CD4-positive, alpha-beta T cell (primary cell): Measurements from ENCODE around the gene AGPAT4. TPM values are rescaled to one million over a fixed set of nuclear protein-coding genes. Genes with fewer than 3 reads are reported as not detected.
A peak's percentile ranks its signal among the peaks of the same experiment; 100 is the strongest.

ENCODE experiments used
- ATAC-seq: fragments of 200-7000 bp; cut with Tn5 transposase; one replicate; pipeline ENCODE4 v1.10.0; 2022; ENCODE audit warnings: mild to moderate bottlenecking; ENCODE audit not compliant: poor library complexity
- CTCF ChIA-PET: fragments of 350-600 bp; sonication (Branson Sonifier 250); formaldehyde crosslinking; loops from one replicate; lab custom pipeline; 2021; ENCODE audit warnings: antibody characterized with exemption, inconsistent platforms; lab: Charles Lee
- POLR2A ChIA-PET: fragments of 350-600 bp; sonication (Branson Sonifier 250); formaldehyde crosslinking; loops from one replicate; lab custom pipeline; 2021; ENCODE audit warnings: antibody characterized with exemption, inconsistent platforms; lab: Charles Lee
- DNase-seq, 14 experiments: peaks; one replicate each; pipeline ENCODE4 v3.0.0-alpha.2; 2013 to 2020; ENCODE audit warnings: mixed read lengths in 2 of 14
- H3K27ac ChIP-seq, 2 donors: one replicate each; pipeline versions ENCODE4 v1.5.1 to v1.7.0; 2013; ENCODE audit warnings: low read length in 2 of 2, low read depth in 1 of 2, mild to moderate bottlenecking in 1 of 2
- H3K27me3 ChIP-seq, 2 experiments: 1 replicate in 1 of 2; 2 replicates in 1 of 2; pipeline versions ENCODE4 v1.6.1 to v1.7.0; 2013; ENCODE audit warnings: low read length in 2 of 2, control low read depth in 1 of 2, mild to moderate bottlenecking in 1 of 2, moderate library complexity in 1 of 2; ENCODE audit not compliant: insufficient read depth in 2 of 2, control insufficient read depth in 1 of 2
- H3K36me3 ChIP-seq: one replicate; pipeline ENCODE4 v1.6.1; 2013; ENCODE audit warnings: low read length, control low read depth; ENCODE audit not compliant: insufficient read depth
- H3K4me1 ChIP-seq: one replicate; pipeline ENCODE4 v1.6.1; 2013; ENCODE audit warnings: low read length, control low read depth; ENCODE audit not compliant: insufficient read depth
- H3K4me3 ChIP-seq: one replicate; pipeline ENCODE4 v1.5.1; 2013; ENCODE audit warnings: mild to moderate bottlenecking, low read length, moderate library complexity
- H3K9me3 ChIP-seq, 2 experiments: 1 replicate in 1 of 2; 2 replicates in 1 of 2; pipeline versions ENCODE4 v1.6.1 to v1.7.0; 2013; ENCODE audit warnings: low read length in 2 of 2, mild to moderate bottlenecking in 2 of 2, control low read depth in 1 of 2, moderate library complexity in 1 of 2; ENCODE audit not compliant: control insufficient read depth in 1 of 2, insufficient read depth in 1 of 2
- H3K27ac Mint-ChIP-seq: one replicate; pipeline ENCODE4 v1.8.0; 2020; ENCODE audit warnings: mixed read lengths
- H3K27me3 Mint-ChIP-seq: one replicate; pipeline ENCODE4 v1.8.0; 2021; ENCODE audit warnings: mixed read lengths
- H3K36me3 Mint-ChIP-seq: one replicate; pipeline ENCODE4 v1.8.0; 2021; ENCODE audit warnings: low read depth, mixed read lengths
- H3K4me1 Mint-ChIP-seq: one replicate; pipeline ENCODE4 v1.8.0; 2021; ENCODE audit warnings: low read depth, mixed read lengths
- H3K4me3 Mint-ChIP-seq: one replicate; pipeline ENCODE4 v1.8.0; 2020; ENCODE audit warnings: mild to moderate bottlenecking, mixed read lengths
- H3K9me3 Mint-ChIP-seq: one replicate; pipeline ENCODE4 v1.8.0; 2020; ENCODE audit warnings: mixed read lengths
- intact Hi-C, 2 experiments: fragments of 100-400 bp; cut with DNase I in 1 of 2; cut with micrococcal nuclease in 1 of 2; formaldehyde crosslinking; loops; one replicate each; pipeline versions ENCODE4 v1.15.1 to v1.9.0; 2023 to 2025; cut with DNase I, micrococcal nuclease
- total RNA-seq, 174 experiments: library from RNA in 2 of 174; stranded (reverse) in 2 of 174; gene quantifications; one replicate each; pipeline ENCODE4 v1.2.3 and lab custom pipeline; 2021 to 2026
- TF ChIP-seq, protein P1 (sequence below): fragments of 200-600 bp; IDR thresholded peaks from one replicate; pipeline ENCODE4 v1.8.0; 2022; ENCODE audit warnings: antibody characterized with exemption, mild to moderate bottlenecking

AGPAT4 gene
- total RNA-seq, 2 experiments from 2014 or later = 2.8 to 4.8 TPM

DNA sequence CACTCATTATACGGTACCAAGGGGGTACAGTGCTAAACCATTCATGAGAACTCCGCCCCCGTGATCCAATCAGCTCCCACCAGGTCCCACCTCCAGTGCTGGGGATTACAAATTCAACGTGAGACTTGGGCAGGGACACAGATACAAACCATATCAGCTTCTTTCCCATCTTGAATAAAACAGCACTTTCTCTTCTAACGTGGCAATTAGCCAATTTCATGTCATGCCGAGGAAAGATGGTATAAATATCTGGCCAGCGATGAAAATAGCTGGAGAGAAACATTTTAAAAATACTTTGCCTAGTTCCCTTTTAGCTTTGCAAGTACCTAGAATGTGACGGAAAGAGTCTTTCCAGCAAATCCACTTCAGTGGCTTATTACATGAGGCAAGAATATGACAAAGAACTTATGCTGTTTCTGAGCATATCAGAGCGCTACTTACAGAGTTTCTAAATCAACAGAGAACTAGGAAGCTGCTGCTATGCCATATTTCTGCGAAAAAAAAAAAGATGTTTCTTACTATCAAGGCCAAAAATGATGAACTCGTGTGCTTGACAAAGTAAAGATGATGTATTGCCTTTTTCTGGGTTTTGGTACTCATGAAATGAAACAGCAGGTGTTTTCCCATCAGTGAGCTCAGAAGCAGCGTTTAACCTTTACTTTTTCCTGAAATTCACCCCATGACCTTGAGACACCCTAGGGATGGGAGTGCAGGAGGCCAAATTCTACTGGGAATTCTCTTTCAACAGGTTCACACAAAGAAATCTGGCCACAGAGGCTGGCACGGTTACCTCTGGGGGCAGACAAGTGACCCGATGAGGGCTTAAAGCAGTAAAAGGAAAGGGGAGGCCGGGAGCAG, 37.9 kb downstream of the AGPAT4 start:
- ATAC-seq = no peak
- TF ChIP-seq, protein P1, sequence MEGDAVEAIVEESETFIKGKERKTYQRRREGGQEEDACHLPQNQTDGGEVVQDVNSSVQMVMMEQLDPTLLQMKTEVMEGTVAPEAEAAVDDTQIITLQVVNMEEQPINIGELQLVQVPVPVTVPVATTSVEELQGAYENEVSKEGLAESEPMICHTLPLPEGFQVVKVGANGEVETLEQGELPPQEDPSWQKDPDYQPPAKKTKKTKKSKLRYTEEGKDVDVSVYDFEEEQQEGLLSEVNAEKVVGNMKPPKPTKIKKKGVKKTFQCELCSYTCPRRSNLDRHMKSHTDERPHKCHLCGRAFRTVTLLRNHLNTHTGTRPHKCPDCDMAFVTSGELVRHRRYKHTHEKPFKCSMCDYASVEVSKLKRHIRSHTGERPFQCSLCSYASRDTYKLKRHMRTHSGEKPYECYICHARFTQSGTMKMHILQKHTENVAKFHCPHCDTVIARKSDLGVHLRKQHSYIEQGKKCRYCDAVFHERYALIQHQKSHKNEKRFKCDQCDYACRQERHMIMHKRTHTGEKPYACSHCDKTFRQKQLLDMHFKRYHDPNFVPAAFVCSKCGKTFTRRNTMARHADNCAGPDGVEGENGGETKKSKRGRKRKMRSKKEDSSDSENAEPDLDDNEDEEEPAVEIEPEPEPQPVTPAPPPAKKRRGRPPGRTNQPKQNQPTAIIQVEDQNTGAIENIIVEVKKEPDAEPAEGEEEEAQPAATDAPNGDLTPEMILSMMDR = no peak

DNA sequence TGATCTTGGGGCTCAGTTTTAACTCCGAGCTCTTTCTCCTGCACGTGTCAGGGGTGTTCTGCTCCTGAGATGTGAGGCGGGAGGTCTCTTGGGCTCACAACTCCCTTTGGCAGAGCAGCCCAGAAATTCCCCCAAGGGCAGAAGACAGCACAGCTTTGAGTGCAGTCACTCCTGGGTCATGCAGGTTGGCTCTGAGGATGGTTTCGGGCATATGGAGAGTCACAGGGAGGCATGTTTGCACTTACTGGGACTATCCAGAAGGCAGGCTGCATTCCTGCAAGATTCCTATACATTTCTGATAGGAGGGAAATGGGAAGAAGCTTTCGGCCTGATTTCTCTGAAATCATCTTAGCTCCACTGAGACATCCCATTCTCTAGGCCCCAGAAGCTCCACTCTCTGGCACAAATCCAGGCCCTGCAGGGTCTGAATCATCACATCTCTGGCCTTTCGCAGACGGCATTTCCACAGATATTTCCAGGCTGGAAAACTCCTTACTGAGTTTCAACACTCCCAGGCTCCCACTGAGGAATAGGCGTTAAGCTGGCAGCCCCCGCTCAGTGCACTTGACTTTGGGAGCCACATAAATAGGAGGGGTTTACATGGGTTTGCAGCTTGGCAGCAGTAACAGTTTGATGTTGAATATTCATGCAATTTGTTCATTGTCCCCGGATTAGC, 39.7 kb downstream of the AGPAT4 start:
- Histone ChIP-seq H3K4me3 (no peak overlapping the region), H3K36me3 (no peaks in the 10 kb centered on the region), H3K27me3 (no peaks in the 10 kb centered on the region), H3K27ac (no peak overlapping the region), H3K9me3 (no peaks in the 10 kb centered on the region), H3K4me1 (no peaks in the 10 kb centered on the region)
- Mint-ChIP-seq H3K4me1 (no peaks in the 10 kb centered on the region), H3K36me3 (peaks cover 6% of the 10 kb centered on the region), H3K27me3 (no peaks in the 10 kb centered on the region), H3K4me3 (no peak overlapping the region), H3K27ac (no peak overlapping the region), H3K9me3 (no peaks in the 10 kb centered on the region)
- DNase-seq = no peak
- TF ChIP-seq, protein P1 = no peak
- intact Hi-C loops = no loop called here
- POLR2A ChIA-PET = no interaction called here
- ATAC-seq = no peak
- CTCF ChIA-PET = no interaction called here

More for the DNA sequence above, 37.9 kb downstream of the AGPAT4 start:
- Mint-ChIP-seq H3K4me1 (no peaks in the 10 kb centered on the region), H3K27ac (no peak overlapping the region), H3K36me3 (peaks cover 6% of the 10 kb centered on the region), H3K4me3 (no peak overlapping the region), H3K27me3 (no peaks in the 10 kb centered on the region), H3K9me3 (no peaks in the 10 kb centered on the region)
- H3K9me3 ChIP-seq = no peaks in the 10 kb centered on the region
- ChIA-PET CTCF (no interaction called here), POLR2A (no interaction called here)
- H3K27me3 ChIP-seq = no peaks in the 10 kb centered on the region
- peak in 1 of 14 experiments; percentile 1 for DNase-seq
- H3K27ac ChIP-seq = no peak overlapping the region
- no peaks in the 10 kb centered on the region for H3K36me3 ChIP-seq
- intact Hi-C loops = no loop called here
- H3K4me3 ChIP-seq = no peak overlapping the region
- no peaks in the 10 kb centered on the region for H3K4me1 ChIP-seq

DNA sequence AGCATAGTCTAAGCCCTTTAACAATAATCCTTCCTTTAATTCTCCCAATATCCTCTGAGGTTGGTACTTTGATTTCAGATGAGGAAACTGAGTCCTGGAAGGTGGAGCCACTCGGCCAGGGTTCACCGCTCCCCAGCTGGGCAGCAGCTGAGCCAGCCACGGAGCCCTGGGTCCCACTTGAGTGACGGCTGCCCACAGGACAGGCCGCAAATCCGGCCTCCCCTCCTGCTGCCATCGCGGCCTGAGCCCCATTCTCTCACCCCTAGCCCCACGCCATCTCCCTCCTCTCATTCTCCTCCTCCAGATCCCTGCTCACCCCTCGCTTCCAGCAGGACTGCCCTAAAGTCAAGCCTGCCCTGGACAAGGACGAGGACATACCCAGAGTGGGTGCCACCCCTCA, 41.4 kb downstream of the AGPAT4 start:
- intact Hi-C loops = no loop called here
- ATAC-seq = no peak
- Histone ChIP-seq H3K27ac (no peak overlapping the region), H3K9me3 (no peaks in the 10 kb centered on the region), H3K27me3 (no peaks in the 10 kb centered on the region), H3K4me1 (peaks cover 6% of the 10 kb centered on the region), H3K4me3 (no peak overlapping the region), H3K36me3 (no peaks in the 10 kb centered on the region)
- H3K27ac Mint-ChIP-seq = no peak overlapping the region
- H3K4me1 Mint-ChIP-seq = peaks cover 12% of the 10 kb centered on the region
- CTCF ChIA-PET = no interaction called here
- POLR2A ChIA-PET = no interaction called here
- H3K27me3 Mint-ChIP-seq = no peaks in the 10 kb centered on the region
- H3K36me3 Mint-ChIP-seq = peaks cover 6% of the 10 kb centered on the region
- H3K4me3 Mint-ChIP-seq = no peak overlapping the region
- H3K9me3 Mint-ChIP-seq = no peaks in the 10 kb centered on the region
- TF ChIP-seq, protein P1 = no peak
- DNase-seq = no peak
